SK-N-SH (cell line): ENCODE data around the gene CACNA1A.

ENCODE experiments used
- GABPA ChIP-seq: IDR thresholded peaks from 2 replicates; pipeline ENCODE4 v1.4.0; 2012; ENCODE audit warnings: low read depth, mild to moderate bottlenecking
- JUND ChIP-seq: IDR thresholded peaks from 2 replicates; pipeline ENCODE4 v1.4.0; 2012
- MEF2A ChIP-seq: IDR thresholded peaks from 2 replicates; pipeline ENCODE4 v1.4.0; 2012; ENCODE audit warnings: low read depth, borderline replicate concordance
- NRF1 ChIP-seq: IDR thresholded peaks from 2 replicates; pipeline ENCODE4 v1.6.1; 2012; ENCODE audit warnings: low read depth, mild to moderate bottlenecking, low read length
- POLR2AphosphoS5 ChIP-seq: IDR thresholded peaks from 2 replicates; pipeline ENCODE4 v1.6.1; 2012; ENCODE audit warnings: low read depth, low read length
- RAD21 ChIP-seq: IDR thresholded peaks from 2 replicates; pipeline ENCODE4 v1.6.1; 2012; ENCODE audit warnings: mild to moderate bottlenecking, low read length
- RXRA ChIP-seq: IDR thresholded peaks from 2 replicates; pipeline ENCODE4 v1.4.0; 2012; ENCODE audit warnings: low read depth, mild to moderate bottlenecking, borderline replicate concordance
- TCF12 ChIP-seq: IDR thresholded peaks from 2 replicates; pipeline ENCODE4 v1.4.0; 2012
- TF ChIP-seq, protein P1 (sequence below): fragments of 200-600 bp; sonication (generic); IDR thresholded peaks from 2 replicates; pipeline ENCODE4 v1.6.1; 2017; ENCODE audit warnings: antibody characterized with exemption, mild to moderate bottlenecking, moderate library complexity
- TF ChIP-seq, protein P2 (sequence below): fragments of 150-350 bp; IDR thresholded peaks from 2 replicates; pipeline ENCODE4 v1.6.1; 2016; ENCODE audit warnings: mild to moderate bottlenecking, low read depth, low read length
- TF ChIP-seq, protein P3 (sequence below): IDR thresholded peaks from 2 replicates; pipeline ENCODE4 v1.4.0; 2012; ENCODE audit warnings: low read depth

DNA sequence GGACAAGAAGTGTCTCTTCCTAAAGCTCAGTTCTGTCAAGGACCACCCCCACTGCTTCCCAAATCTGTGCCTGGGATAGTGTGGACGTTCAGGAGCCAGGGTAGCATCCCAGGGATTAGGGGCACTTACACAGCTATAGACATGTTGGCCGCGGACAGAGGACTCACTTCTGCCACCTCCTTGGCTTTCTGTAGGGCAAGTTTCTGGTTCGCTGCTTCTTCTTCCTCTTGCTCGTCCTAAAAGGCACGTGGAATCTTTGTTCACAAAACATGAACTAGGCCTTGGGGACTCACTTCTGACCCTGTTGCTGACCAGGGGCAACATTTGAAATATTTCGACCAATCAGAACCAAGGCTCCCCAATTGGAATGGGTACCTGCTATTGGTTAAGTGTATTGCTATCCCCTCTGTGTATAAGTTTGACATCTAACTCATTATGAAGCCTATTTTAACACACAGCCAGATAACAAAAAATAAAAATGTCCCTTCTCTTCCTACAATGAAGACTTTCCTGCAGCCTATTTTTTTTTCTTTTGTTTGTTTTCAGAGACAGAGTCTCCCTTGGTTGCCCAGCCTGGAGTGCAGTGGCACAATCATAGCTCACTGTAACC lies 205.8 kb downstream of the CACNA1A start:
- TF ChIP-seq POLR2AphosphoS5 (no peak), TCF12 (no peak), JUND (no peak), RAD21 (no peak), MEF2A (no peak), RXRA (no peak), NRF1 (no peak), GABPA (no peak)
- TF ChIP-seq, protein P1, sequence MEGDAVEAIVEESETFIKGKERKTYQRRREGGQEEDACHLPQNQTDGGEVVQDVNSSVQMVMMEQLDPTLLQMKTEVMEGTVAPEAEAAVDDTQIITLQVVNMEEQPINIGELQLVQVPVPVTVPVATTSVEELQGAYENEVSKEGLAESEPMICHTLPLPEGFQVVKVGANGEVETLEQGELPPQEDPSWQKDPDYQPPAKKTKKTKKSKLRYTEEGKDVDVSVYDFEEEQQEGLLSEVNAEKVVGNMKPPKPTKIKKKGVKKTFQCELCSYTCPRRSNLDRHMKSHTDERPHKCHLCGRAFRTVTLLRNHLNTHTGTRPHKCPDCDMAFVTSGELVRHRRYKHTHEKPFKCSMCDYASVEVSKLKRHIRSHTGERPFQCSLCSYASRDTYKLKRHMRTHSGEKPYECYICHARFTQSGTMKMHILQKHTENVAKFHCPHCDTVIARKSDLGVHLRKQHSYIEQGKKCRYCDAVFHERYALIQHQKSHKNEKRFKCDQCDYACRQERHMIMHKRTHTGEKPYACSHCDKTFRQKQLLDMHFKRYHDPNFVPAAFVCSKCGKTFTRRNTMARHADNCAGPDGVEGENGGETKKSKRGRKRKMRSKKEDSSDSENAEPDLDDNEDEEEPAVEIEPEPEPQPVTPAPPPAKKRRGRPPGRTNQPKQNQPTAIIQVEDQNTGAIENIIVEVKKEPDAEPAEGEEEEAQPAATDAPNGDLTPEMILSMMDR, result no peak
- TF ChIP-seq, protein P2, sequence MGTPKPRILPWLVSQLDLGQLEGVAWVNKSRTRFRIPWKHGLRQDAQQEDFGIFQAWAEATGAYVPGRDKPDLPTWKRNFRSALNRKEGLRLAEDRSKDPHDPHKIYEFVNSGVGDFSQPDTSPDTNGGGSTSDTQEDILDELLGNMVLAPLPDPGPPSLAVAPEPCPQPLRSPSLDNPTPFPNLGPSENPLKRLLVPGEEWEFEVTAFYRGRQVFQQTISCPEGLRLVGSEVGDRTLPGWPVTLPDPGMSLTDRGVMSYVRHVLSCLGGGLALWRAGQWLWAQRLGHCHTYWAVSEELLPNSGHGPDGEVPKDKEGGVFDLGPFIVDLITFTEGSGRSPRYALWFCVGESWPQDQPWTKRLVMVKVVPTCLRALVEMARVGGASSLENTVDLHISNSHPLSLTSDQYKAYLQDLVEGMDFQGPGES, result no peak
- TF ChIP-seq, protein P3, sequence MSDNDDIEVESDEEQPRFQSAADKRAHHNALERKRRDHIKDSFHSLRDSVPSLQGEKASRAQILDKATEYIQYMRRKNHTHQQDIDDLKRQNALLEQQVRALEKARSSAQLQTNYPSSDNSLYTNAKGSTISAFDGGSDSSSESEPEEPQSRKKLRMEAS, result no peak
